Stimulated activated CD8-positive, alpha-beta memory T cell treated with anti-CD3 and anti-CD28 coated beads, Interleukin-7, amount 100 ng/mL, for 4 hours (primary cell): ENCODE results near the gene CT45A2.
"Not testable (repeated sequence)": the region's sequence is repeated elsewhere in the genome, so short reads cannot be mapped to it uniquely, and the experiment has no call there.

Experiments used
- DNase-seq, 2 donors: peaks; one replicate each; pipeline ENCODE4 v3.0.0-alpha.2; 2020; ENCODE audit warnings: low read depth in 2 of 2

CT45A2 gene, protein sequence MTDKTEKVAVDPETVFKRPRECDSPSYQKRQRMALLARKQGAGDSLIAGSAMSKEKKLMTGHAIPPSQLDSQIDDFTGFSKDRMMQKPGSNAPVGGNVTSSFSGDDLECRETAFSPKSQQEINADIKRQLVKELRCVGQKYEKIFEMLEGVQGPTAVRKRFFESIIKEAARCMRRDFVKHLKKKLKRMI

DNA sequence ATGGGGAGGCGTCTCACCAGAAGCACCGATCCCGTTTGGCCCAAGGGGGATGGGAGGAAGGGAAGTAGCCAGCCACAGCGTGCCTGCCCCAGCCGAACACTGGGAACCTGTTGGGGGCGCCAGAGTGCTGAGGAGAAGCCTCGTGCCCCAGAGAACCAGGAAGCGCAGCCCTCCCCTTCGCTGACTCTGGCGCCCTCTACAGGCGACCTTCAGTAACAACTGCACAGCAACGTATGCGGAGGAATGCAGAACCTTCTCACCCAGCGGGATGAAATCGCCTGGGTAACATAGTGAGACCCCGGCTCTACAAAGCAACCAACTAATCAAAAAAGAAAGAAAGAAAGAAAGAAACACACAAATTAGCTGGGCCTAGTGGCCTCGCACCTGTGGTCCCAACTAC, at the start of gene CT45A2:
Gene CT45A2 (minus strand): TSS at position 101 of the 400 bp plus-strand sequence. CDS start 3,747 bp downstream, outside the sequence.
- DNase-seq, result not testable (repeated sequence)

DNA sequence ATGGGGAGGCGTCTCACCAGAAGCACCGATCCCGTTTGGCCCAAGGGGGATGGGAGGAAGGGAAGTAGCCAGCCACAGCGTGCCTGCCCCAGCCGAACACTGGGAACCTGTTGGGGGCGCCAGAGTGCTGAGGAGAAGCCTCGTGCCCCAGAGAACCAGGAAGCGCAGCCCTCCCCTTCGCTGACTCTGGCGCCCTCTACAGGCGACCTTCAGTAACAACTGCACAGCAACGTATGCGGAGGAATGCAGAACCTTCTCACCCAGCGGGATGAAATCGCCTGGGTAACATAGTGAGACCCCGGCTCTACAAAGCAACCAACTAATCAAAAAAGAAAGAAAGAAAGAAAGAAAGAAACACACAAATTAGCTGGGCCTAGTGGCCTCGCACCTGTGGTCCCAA, 34.6 kb upstream of the CT45A2 start, which contains the start of gene CT45A8:
Gene CT45A8 (minus strand): TSS at position 101 of the 400 bp plus-strand sequence. CDS start 3,755 bp downstream, outside the sequence.
- DNase-seq, result not testable (repeated sequence)

DNA sequence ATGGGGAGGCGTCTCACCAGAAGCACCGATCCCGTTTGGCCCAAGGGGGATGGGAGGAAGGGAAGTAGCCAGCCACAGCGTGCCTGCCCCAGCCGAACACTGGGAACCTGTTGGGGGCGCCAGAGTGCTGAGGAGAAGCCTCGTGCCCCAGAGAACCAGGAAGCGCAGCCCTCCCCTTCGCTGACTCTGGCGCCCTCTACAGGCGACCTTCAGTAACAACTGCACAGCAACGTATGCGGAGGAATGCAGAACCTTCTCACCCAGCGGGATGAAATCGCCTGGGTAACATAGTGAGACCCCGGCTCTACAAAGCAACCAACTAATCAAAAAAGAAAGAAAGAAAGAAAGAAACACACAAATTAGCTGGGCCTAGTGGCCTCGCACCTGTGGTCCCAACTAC, 17.4 kb upstream of the CT45A2 start, which contains the start of gene CT45A7:
Gene CT45A7 (minus strand): TSS at position 101 of the 400 bp plus-strand sequence. CDS start 3,747 bp downstream, outside the sequence.
- not testable (repeated sequence) for DNase-seq

DNA sequence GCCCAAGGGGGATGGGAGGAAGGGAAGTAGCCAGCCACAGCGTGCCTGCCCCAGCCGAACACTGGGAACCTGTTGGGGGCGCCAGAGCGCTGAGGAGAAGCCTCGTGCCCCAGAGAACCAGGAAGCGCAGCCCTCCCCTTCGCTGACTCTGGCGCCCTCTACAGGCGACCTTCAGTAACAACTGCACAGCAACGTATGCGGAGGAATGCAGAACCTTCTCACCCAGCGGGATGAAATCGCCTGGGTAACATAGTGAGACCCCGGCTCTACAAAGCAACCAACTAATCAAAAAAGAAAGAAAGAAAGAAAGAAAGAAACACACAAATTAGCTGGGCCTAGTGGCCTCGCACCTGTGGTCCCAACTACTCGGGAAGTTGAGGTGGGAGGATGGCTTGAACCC, 17.1 kb downstream of the CT45A2 start, which contains the start of gene CT45A6:
Gene CT45A6 (minus strand): TSS at position 101 of the 400 bp plus-strand sequence. CDS start 3,794 bp downstream, outside the sequence.
- DNase-seq, result not testable (repeated sequence)

DNA sequence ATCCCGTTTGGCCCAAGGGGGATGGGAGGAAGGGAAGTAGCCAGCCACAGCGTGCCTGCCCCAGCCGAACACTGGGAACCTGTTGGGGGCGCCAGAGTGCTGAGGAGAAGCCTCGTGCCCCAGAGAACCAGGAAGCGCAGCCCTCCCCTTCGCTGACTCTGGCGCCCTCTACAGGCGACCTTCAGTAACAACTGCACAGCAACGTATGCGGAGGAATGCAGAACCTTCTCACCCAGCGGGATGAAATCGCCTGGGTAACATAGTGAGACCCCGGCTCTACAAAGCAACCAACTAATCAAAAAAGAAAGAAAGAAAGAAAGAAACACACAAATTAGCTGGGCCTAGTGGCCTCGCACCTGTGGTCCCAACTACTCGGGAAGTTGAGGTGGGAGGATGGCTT, 34.4 kb downstream of the CT45A2 start, which contains the start of gene CT45A5:
Gene CT45A5 (minus strand): TSS at position 101 of the 400 bp plus-strand sequence. CDS start 3,774 bp downstream, outside the sequence.
- DNase-seq, result not testable (repeated sequence)

DNA sequence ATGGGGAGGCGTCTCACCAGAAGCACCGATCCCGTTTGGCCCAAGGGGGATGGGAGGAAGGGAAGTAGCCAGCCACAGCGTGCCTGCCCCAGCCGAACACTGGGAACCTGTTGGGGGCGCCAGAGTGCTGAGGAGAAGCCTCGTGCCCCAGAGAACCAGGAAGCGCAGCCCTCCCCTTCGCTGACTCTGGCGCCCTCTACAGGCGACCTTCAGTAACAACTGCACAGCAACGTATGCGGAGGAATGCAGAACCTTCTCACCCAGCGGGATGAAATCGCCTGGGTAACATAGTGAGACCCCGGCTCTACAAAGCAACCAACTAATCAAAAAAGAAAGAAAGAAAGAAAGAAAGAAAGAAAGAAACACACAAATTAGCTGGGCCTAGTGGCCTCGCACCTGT, 51.7 kb downstream of the CT45A2 start, which contains the start of gene CT45A3:
Gene CT45A3 (minus strand): TSS at position 101 of the 400 bp plus-strand sequence. CDS start 3,747 bp downstream, outside the sequence.
- DNase-seq, result not testable (repeated sequence)
